Stomach (tissue), 4 donors: ENCODE data around the gene EFNA1.

Source experiments
- CTCF ChIP-seq, 7 experiments: fragments of 450-650 bp in 4 of 7; fragments of 200-600 bp in 3 of 7; sonication (generic) in 3 of 7; IDR thresholded peaks; one replicate each; pipeline ENCODE4 v1.5.1; 2016 to 2019; ENCODE audit warnings: antibody characterized with exemption in 7 of 7, control low read depth in 2 of 7, mild to moderate bottlenecking in 1 of 7
- EP300 ChIP-seq: sonication (generic); formaldehyde crosslinking; IDR thresholded peaks from one replicate; pipeline ENCODE4 v1.6.1; 2017; ENCODE audit warnings: antibody characterized with exemption

GRCh38 chr1:155141749-155142148 lies 14.1 kb downstream of the EFNA1 start:
- TF ChIP-seq CTCF (IDR thresholded peaks at IDR 0.05) = no peak
- no peak for TF ChIP-seq EP300
